Ascending aorta (tissue), 2 donors: ENCODE measurements around the gene HNRNPL. TPM values are rescaled to one million over a fixed set of nuclear protein-coding genes. Genes with fewer than 3 reads are reported as not detected.
"Not testable (repeated sequence)": the region's sequence is repeated elsewhere in the genome, so short reads cannot be mapped to it uniquely, and the experiment has no call there.

ENCODE experiments used
- DNase-seq, 2 donors: peaks; one replicate each; pipeline ENCODE4 v3.0.0-alpha.2; 2019; ENCODE audit warnings: low spot score in 2 of 2
- H3K27ac ChIP-seq, 2 donors: fragments of 200-600 bp; sonication (generic); one replicate each; pipeline ENCODE4 v1.5.1; 2016 to 2017; ENCODE audit warnings: mild to moderate bottlenecking in 1 of 2
- H3K27me3 ChIP-seq: fragments of 200-600 bp; sonication (generic); one replicate; pipeline ENCODE4 v1.5.1; 2017
- H3K36me3 ChIP-seq, 2 donors: fragments of 200-600 bp; sonication (generic); one replicate each; pipeline ENCODE4 v1.5.1; 2016
- H3K4me1 ChIP-seq, 2 donors: fragments of 200-600 bp; sonication (generic); one replicate each; pipeline ENCODE4 v1.5.1; 2016 to 2017; ENCODE audit warnings: mild to moderate bottlenecking in 1 of 2
- H3K4me3 ChIP-seq, 2 donors: fragments of 200-600 bp; sonication (generic); one replicate each; pipeline ENCODE4 v1.5.1; 2016 to 2017; ENCODE audit warnings: mild to moderate bottlenecking in 1 of 2
- H3K9me3 ChIP-seq, 2 donors: fragments of 200-600 bp; sonication (generic); one replicate each; pipeline ENCODE4 v1.5.1; 2016
- CTCF ChIP-seq, 3 experiments: fragments of 200-600 bp in 2 of 3; fragments of 450-650 bp in 1 of 3; sonication (generic) in 2 of 3; IDR thresholded peaks; one replicate each; pipeline ENCODE4 v1.5.1; 2016 to 2019; ENCODE audit warnings: antibody characterized with exemption in 3 of 3, mild to moderate bottlenecking in 1 of 3, moderate library complexity in 1 of 3
- intact Hi-C: fragments of 100-400 bp; cut with DNase I; formaldehyde crosslinking; loops from one replicate; pipeline ENCODE4 v1.15.1; 2023
- total RNA-seq: library from RNA; depleted of rRNA; stranded (reverse); fragments of >200 nt; gene quantifications from one replicate; pipeline ENCODE4 v1.1.0, GENCODE V29; 2016

Gene HNRNPL
- total RNA-seq, 1 donor from 2014 or later = 110 TPM

- Histone ChIP-seq H3K4me3 (no peak overlapping the region), H3K27me3 (no peaks in the 10 kb centered on the region), H3K4me1 (no peaks in the 10 kb centered on the region), H3K27ac (no peak overlapping the region), H3K36me3 (peaks cover 34 to 49% of the 10 kb centered on the region in 2 donors), H3K9me3 (no peaks in the 10 kb centered on the region)
- no peak for DNase-seq
- intact Hi-C loops = no loop called here
- TF ChIP-seq CTCF (IDR thresholded peaks at IDR 0.05) = no peak
These were observed 32.7 kb downstream of the HNRNPL start for GRCh38 chr19:38817081-38817480.

- Histone ChIP-seq H3K4me1 (no peaks in the 10 kb centered on the region), H3K36me3 (peaks cover 34 to 48% of the 10 kb centered on the region in 2 donors), H3K27ac (no peak overlapping the region), H3K27me3 (no peaks in the 10 kb centered on the region), H3K4me3 (no peak overlapping the region), H3K9me3 (no peaks in the 10 kb centered on the region)
- intact Hi-C loops = no loop called here
- no peak for TF ChIP-seq CTCF (IDR thresholded peaks at IDR 0.05)
- DNase-seq = no peak
These were observed 33.5 kb downstream of the HNRNPL start for GRCh38 chr19:38816131-38816750.

- Histone ChIP-seq H3K27ac (no peak overlapping the region), H3K4me1 (no peaks in the 10 kb centered on the region), H3K36me3 (peaks cover 30 to 39% of the 10 kb centered on the region in 2 donors), H3K27me3 (no peaks in the 10 kb centered on the region), H3K4me3 (no peak overlapping the region), H3K9me3 (no peaks in the 10 kb centered on the region)
- no peak for DNase-seq
- intact Hi-C loops = no loop called here
- no peak for TF ChIP-seq CTCF (IDR thresholded peaks at IDR 0.05)
These were observed 34.5 kb downstream of the HNRNPL start for GRCh38 chr19:38815059-38816001.

- H3K4me3 ChIP-seq, DNase-seq, H3K27ac ChIP-seq, intact Hi-C loops, H3K4me1 ChIP-seq, H3K27me3 ChIP-seq, H3K9me3 ChIP-seq: not testable (repeated sequence)
- peaks cover 30 to 34% of the 10 kb centered on the region in 2 donors for H3K36me3 ChIP-seq
These were observed 35.9 kb downstream of the HNRNPL start for GRCh38 chr19:38813932-38814331.

GRCh38 chr19:38813323-38813722 is 36.5 kb downstream of the HNRNPL start:
- Histone ChIP-seq H3K27ac (no peak overlapping the region), H3K9me3 (no peaks in the 10 kb centered on the region), H3K4me3 (no peak overlapping the region), H3K4me1 (no peaks in the 10 kb centered on the region), H3K27me3 (no peaks in the 10 kb centered on the region), H3K36me3 (peaks cover 29 to 34% of the 10 kb centered on the region in 2 donors)
- intact Hi-C loops = no loop called here
- no peak for DNase-seq
- TF ChIP-seq CTCF (IDR thresholded peaks at IDR 0.05) = no peak

- H3K9me3 ChIP-seq = no peaks in the 10 kb centered on the region
- H3K4me3 ChIP-seq = no peak within 1 kb of the TSS
- H3K4me1 ChIP-seq = no peaks in the 10 kb centered on the region
- no peaks in the 10 kb centered on the region for H3K27me3 ChIP-seq
- no peak within 1 kb of the TSS for H3K27ac ChIP-seq
- DNase-seq = no peak
- TF ChIP-seq CTCF (IDR thresholded peaks at IDR 0.05) = no peak
- H3K36me3 ChIP-seq = peaks cover 25 to 30% of the 10 kb centered on the region in 2 donors
- intact Hi-C loops = no loop called here
These were observed 36.9 kb downstream of the HNRNPL start, which contains the start of gene LGALS4 for GRCh38 chr19:38812841-38813320. LGALS4 (minus strand) TSS chr19:38812945; CDS start chr19:38812886, 59 bp downstream.
